ENCODE data around the gene AICDA.
"Not testable (repeated sequence)": the region's sequence is repeated elsewhere in the genome, so short reads cannot be mapped to it uniquely, and the experiment has no call there.

The AICDA gene

GRCh38 chr12:8622646-8623045 is 10.0 kb upstream of the AICDA start:
- in situ Hi-C loops (cut with HindIII; ENCODE audit: low sequenced_read_pairs), result no loop called here
- no peak for DNase-seq (ENCODE audit: low read depth, low spot score)
- TF ChIP-seq CTCF (IDR thresholded peaks at IDR 0.05; ENCODE audit: low read depth, low read length), result no peak
- H3K4me3 ChIP-seq (ENCODE audit: low read depth, low read length), result no peak overlapping the region

GRCh38 chr12:8615206-8615605 is 2.5 kb upstream of the AICDA start:
- in situ Hi-C loops (cut with HindIII; ENCODE audit: low sequenced_read_pairs), result no loop called here
- TF ChIP-seq CTCF (IDR thresholded peaks at IDR 0.05; ENCODE audit: low read depth, low read length), result no peak
- DNase-seq (ENCODE audit: low read depth, low spot score), result no peak
- H3K4me3 ChIP-seq (ENCODE audit: low read depth, low read length), result no peak overlapping the region

GRCh38 chr12:8613881-8614280 is 1.2 kb upstream of the AICDA start:
- in situ Hi-C loops (cut with HindIII; ENCODE audit: low sequenced_read_pairs); H3K4me3 ChIP-seq (ENCODE audit: low read depth, low read length); DNase-seq (ENCODE audit: low read depth, low spot score): not testable (repeated sequence)

GRCh38 chr12:8609061-8609570 is 3.5 kb downstream of the AICDA start:
- in situ Hi-C loops (cut with HindIII; ENCODE audit: low sequenced_read_pairs), result no loop called here
- peak; percentile 88 for TF ChIP-seq CTCF (IDR thresholded peaks at IDR 0.05; ENCODE audit: low read depth, low read length)
- peak; percentile 54 for DNase-seq (ENCODE audit: low read depth, low spot score)
- H3K4me3 ChIP-seq (ENCODE audit: low read depth, low read length), result no peak overlapping the region

GRCh38 chr12:8606890-8607289 is 5.8 kb downstream of the AICDA start:
- in situ Hi-C loops (cut with HindIII; ENCODE audit: low sequenced_read_pairs), result no loop called here
- no peak for DNase-seq (ENCODE audit: low read depth, low spot score)
- no peak for TF ChIP-seq CTCF (IDR thresholded peaks at IDR 0.05; ENCODE audit: low read depth, low read length)
- H3K4me3 ChIP-seq (ENCODE audit: low read depth, low read length), result no peak overlapping the region

- in situ Hi-C loops (cut with HindIII; ENCODE audit: low sequenced_read_pairs), result no loop called here
- no peak overlapping the region for H3K4me3 ChIP-seq (ENCODE audit: low read depth, low read length)
- TF ChIP-seq CTCF (IDR thresholded peaks at IDR 0.05; ENCODE audit: low read depth, low read length), result no peak
- no peak for DNase-seq (ENCODE audit: low read depth, low spot score)
Measured at GRCh38 chr12:8605057-8605456, 7.6 kb downstream of the AICDA start.

GRCh38 chr12:8603856-8604255 is 8.8 kb downstream of the AICDA start:
- in situ Hi-C loops (cut with HindIII; ENCODE audit: low sequenced_read_pairs), result no loop called here
- TF ChIP-seq CTCF (IDR thresholded peaks at IDR 0.05; ENCODE audit: low read depth, low read length), result no peak
- H3K4me3 ChIP-seq (ENCODE audit: low read depth, low read length), result no peak overlapping the region
- DNase-seq (ENCODE audit: low read depth, low spot score), result no peak
